Stimulated activated CD8-positive, alpha-beta memory T cell treated with anti-CD3 and anti-CD28 coated beads, Interleukin-7, amount 100 ng/mL, for 48 hours (primary cell): ENCODE measurements around the gene NME1.
"Not testable (repeated sequence)": the region's sequence is repeated elsewhere in the genome, so short reads cannot be mapped to it uniquely, and the experiment has no call there.

ENCODE experiments used
- DNase-seq, 2 donors: peaks; one replicate each; pipeline ENCODE4 v3.0.0-alpha.2; 2020; ENCODE audit warnings: low read depth in 1 of 2; ENCODE audit errors: extremely low read depth in 1 of 2

Gene NME1

DNA sequence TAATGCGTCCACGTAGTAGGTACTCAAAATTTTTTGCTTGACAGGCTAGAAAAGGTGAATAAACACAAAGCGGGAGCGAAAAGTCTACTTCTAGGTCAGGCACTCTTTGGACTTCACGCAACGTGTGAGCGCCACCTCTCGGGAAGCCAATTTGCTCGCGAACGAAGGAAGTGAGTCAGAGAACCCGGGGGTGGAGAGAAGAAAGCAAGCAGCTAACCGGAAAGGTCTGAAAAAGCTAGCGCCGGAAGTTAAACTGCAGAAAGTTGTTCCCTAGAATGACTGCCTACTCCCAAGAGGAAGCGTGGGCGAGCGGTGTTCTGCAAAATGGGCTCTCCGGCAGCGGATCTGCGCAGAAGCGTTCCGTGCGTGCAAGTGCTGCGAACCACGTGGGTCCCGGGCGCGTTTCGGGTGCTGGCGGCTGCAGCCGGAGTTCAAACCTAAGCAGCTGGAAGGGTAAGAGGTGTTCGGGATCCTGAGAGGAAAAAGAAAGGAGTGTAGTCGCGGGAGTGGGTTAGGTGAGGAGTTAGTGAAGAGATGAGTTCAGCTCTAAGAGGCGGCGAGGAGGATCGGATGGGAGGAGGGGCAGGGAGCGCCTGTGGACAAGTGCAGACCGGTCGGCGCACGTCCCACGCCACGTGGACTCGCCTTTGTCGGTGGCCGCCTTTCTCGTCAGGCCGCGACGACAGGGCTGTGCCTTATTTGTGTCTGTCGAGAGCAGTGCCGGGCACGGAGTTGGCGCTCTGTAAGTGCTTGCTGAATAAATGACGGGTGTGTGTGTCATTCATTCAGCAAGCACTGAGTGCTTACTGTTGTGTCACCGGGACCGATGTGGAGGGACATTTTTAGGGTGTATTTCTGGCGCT lies at the start of gene NME1:
Gene NME1 (plus strand): TSS at position 350 of the 863 bp plus-strand sequence. CDS start 2,096 bp downstream, outside the sequence.
- DNase-seq = peak; percentile 95

DNA sequence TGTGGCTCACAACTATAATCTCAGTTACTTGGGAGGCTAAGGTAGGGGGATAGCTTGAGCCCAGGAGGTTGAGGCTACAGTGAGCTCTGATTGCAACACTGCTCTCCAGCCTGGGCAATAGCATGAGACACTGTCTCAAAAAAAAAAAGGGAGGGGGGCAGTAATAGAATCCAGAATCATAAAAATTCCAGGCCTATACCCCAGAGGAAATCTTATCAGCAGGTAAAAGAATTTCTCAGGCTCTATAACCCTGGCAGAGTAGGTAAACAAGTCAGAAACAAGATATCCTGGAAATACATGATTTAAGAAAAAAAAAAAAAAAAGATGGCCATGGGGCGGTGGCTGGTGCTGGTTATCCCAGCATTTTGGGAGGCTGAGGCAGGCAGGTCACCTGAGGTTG lies 45.6 kb upstream of the NME1 start:
- no peak for DNase-seq

DNA sequence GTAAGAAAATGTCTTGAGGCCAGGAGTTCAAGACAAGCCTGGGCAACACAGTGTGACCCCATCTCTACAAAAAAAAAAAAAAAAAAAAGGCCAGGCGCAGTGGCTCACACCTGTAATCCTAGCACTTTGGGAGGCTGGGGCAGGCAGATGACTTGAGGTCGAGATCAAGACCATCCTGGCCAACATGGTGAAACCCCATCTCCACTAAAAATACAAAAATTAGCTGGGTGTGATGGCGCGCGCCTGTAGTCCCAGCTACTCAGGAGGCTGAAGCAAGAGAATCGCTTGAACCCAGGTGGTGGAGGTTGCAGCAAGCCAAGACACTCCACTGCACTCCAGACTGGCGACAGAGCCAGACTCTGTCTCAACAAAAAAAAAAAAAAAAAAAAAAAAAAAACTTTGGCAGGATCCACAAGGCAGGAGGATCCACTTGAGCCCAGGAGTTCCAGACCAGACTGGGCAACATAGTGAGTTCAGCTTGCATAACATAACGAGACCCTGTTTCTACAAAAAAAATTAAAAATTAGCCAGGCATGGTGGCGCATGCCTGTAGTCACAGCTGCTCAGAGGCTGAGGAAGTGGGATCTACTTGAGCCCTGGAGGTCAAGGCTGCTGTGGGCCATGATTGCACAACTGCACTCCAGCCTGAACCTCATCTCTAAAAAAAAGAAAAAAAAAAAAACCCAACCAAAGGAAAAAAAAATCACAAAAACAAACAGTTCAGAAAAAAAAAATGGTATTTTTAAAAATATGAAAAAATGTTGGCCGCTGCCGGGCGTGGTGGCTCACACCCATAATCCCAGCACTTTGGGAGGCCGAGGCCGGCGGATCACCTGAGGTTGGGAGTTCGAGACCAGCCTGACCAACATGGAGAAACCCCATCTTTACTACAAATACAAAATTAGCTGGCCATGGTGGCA lies 40.8 kb upstream of the NME1 start:
- DNase-seq = not testable (repeated sequence)

DNA sequence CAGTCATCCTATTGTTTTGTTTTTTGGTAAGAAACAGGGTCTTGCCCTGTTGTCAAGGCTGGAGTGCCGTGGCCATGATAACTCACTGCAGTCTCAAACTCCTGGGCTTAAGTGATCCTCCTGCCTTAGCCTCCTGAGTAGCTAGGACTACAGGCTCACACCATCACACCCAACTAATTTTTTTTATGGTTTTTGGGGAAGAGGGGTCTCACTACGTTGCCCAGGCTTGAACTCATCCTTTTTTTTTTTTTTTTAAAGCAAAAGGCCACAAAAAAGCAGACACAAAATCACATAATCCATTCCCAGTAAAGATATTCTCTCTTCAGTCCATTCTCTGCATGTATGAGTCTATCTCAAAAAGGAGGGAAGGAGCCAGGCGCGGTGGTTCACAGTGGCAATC lies 38.2 kb upstream of the NME1 start:
- DNase-seq = no peak

DNA sequence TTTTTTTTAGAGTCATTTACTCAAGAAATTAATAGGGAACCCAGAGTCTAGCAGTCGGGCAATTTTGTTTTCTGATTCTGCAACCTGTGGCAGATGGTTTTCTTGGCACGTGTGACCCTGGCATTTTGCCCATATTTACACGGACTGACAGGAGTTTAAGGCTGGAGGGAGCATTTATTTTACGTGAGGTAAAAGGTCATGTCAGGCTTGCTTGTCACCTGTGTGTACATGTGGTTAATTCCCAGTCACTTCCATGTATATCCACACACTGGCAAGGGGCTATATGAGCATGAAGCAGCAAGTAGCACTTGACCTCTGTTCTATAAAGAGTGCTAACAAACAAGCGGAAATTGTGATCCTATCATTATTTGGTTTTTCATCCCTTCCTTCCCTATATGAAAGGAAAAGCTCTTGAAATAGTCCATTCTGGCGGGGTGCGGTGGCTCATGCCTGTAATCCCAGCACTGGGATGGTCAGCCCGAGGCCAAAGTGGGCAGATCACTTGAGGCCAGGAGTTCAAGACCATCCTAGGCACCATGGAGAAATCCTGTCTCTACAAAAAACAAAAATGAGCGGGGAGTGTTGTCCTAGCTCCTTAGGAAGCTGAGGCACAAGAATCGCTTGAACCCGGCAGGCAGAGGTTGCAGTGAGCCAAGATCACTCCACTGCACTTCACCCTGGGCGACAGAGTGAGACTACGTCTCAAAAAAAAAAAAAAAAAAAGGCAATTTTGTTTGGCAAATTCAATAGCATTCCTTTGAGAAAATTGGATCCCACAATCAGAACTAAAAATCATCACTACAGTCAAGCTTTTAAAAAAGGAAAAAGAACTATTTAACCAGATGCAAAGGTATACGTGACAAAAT lies 34.8 kb upstream of the NME1 start:
- no peak for DNase-seq

DNA sequence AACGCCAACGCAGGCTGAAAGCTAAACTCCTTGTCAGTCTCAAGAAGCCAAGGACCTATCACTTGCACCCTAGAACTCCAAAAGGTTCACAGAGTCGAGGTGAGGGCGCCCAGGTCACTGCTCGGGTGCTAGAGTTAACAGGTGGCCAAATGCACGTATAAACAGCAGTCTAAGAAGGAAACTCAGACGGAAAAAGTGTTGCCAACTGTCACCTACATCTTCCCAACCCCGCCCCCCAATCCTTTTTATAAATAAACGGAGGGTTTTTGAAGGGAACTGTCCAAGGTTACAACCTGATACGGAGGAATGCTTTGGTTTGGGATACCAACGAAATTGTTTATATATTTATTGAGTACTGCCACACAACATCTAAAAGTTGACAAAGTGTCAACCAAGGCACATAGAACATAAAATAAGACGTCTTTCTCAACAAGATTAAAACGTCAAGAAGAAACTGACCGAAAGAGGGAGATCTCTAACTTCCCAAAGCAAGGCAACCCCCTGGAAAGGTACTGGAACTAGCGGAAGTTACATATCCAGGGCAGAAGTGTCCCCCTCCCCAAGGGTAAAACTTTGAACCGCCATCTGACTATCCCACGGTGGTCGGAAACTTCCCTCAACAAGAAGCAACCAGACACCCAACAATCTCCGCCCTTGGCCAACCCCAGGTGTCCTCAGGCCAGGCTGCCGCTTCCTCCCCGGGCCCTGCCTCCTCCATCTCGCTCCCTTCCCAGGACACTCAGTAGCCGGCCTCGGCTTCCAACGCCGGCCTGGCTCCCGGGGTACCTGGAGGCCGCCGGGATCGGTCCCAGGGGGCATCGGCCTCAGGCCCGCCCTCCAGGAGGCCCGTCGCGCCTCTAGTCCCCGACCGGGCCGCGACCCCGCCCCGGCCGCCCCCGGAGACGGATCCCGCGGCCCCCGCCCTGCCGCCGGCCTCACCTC lies 33.7 kb upstream of the NME1 start:
- DNase-seq = peak; percentile 15 to 16

DNA sequence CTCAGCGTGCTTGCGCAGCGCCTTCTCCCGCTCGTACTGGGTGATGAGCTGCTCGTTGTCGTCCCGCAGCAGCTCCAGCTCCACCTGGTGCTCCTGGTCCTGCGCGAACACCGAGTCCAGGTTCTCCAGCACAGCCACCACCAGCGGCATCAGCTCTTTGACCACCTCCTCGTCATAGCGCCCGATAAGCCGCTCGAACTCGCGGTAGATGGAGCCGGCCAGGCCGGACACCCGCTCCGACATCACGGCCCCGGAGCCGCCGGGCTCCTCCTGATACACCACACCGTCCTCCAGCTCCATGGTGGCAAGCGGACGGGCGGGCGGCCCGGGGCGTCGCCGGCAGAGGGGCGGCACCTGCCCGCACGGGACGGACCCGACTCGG lies 33.0 kb upstream of the NME1 start:
- DNase-seq = peak in 1 of 2 donors; percentile 22

DNA sequence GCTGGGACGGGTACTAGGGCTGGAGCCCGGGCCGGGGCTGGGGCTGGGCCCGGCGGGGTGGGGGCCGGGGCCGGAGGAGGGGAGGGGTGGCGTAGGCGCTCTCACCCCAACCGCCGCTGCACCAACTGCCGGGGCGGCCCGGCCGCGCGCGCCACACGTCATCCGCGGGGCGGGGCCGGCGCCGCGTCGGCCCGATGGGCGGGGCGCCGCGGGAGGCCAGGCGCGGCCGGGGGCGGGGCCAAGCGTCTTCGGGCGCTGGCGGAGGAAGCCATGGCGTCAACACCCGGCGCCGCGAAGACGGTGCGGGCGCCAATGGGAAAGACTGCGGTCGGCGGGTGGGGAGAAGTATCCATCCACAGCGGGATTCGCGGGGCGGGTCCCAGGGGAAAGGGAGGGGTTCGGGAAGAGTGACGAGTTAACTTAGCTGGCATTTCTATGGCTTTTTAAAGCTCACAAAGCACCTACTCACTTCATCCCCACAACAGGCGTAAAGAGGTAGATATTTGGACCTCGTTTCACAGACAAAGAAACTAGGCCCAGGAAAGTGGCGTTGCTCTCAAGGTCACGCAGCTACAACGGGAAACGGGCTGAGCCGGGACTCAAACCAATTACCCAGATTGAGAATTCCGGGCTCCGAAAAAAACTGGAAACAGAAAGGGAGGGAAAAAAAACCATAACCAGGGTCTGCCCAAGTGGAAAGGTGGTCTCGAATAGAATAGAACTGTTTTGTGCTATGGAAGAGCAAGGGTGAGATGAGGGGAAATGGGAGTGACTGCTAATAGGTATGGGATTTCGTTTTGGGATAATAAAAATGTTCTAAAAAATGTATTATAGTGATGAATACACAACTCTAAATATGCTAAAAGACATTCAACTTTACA lies 32.4 kb upstream of the NME1 start, which contains the start of gene SPAG9:
Gene SPAG9 (minus strand): TSS at position 130 of the 881 bp plus-strand sequence. CDS start 212 bp downstream, outside the sequence.
- DNase-seq = peak; percentile 83 to 88

DNA sequence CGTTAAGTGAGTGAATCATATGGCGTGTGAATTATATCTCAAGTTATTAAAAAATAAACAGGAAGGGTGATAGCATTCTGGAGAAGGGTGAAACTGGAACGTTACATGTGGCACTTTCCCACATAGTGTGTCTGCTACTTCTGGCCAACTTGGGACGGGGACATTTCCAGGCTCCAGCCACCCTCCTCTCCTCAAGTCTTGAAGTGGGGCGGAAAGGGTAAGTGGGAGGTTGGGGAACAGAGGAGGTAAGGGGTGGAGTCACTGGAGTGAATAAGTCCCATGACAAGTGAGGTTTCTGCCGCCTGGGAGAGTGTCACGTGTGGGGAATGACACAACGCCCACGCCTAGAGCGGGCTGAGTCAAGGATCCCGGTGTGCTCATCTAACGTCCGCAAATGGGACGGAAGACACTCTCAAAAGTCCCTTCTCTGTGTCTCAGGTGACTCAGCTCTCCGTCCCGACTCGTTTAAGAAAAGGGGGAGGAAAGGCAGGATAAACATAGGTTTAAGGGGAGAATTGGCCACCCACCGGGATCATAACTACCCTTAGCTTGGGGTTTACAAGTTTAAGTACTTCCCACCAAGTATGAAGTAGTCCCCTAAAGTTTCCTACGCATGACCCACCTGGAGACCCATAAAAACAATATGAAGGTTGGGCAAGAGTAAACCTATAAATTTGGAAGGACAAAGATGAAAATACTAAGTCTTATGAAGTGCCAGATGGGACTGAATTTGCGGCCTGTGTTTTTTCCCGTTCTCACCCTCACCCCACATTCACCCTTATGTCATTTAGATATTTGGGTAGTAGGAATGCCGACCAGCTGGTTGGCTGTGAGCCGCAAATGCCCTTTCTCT lies 31.5 kb upstream of the NME1 start:
- DNase-seq = peak; percentile 75 to 92

DNA sequence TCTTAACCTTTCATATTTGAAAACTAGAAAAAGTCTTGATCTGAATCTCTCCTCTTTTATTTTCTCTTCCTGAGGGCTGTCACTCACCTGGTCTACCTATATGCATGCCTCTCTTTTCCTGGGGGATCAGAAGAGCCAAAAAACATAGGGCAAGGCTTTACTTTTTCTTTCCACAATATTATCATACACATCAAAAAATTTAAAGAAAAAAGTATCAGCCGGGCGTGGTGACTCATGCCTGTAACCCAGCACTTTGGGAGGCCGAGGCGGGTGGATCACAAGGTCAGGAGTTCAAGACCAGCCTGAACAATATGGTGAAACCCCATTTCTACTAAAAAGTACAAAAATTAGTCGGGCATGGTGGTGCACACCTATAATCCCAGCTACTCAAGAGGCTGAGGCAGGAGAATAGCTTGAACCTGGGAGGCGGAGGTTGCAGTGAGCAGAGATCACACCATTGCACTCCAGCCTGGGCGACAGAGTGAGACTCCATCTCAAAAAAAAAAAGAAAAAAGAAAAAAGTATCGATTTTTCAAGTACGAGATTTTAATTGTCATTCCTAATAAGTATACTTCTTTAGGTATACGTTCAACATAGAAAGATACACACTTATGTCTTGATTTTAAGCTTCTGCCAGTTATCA lies 30.8 kb upstream of the NME1 start:
- DNase-seq = not testable (repeated sequence)

DNA sequence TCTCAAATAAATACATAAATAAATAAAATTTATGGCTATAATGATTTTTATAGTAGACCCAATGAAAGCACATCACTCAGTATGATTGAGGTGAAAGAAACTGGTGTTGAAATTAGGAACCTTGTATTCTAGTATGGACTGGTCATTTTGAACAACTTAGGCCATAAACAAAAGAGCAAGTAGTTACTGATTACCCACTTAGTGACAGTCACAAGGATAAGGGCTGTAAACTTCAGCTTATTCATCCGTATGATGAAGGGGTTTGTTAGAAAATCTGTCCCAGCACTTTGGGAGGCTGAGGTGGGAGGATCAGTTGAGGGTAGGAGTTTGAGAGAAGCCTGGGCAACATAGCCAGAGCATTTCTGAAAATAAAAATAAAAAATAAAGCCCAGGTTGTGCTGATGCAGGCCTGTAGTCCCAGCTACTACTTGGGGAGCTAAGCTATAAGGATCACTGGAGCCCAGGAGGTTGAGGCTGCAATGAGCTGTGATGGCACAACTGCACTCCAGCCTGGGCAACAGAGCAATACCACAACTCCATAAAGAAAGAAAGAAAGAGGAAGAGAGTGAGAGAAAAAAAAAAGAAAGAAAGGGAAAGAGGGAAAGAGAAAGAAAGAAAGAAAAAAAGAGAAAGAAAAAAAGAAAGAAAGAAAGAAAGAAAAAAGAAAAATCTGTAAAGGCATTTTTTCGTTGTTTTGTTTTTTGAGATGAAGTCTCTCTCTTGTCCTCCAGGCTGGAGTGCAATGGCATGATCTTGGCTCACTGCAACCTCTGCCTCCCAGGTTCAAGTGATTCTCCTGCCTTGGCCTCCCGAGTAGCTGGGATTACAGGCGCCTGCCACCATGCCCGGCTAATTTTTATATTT lies 28.5 kb upstream of the NME1 start:
- DNase-seq = no peak

DNA sequence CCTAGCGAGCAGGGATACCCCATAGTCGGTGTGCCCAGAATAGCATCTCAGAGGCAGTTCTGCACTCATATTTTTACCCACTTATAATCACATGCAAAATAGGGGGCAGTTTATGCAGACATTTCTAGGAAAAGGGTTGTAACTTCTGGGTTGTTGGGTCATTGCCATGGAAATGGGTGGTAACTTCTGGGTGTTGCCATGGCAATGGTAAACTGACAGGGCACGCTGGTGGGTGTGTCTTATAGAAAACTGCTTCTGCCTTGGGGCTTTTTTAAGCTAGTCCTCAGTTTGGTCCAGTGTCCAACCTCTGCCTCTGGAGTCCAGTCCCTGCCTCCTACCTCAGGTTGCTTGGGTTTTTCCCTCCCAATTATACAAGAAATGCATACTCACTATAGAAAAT lies 25.3 kb upstream of the NME1 start:
- no peak for DNase-seq

DNA sequence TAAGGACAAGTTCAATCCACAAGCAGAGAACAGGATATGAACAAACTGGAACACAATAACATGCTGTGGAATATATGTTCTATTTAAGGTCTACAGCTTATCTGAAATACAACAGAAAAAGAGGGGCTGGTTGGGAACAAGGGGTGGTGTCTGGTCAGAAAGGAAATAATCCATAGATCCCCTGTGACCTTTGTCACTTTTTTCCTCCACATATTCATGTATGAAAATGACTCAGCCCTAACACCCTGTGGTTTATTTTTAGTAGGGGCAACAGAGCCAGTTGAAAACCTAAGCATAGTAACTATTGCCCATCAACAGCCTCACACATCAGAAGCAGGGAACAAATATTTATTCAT lies 20.4 kb upstream of the NME1 start:
- no peak for DNase-seq

DNA sequence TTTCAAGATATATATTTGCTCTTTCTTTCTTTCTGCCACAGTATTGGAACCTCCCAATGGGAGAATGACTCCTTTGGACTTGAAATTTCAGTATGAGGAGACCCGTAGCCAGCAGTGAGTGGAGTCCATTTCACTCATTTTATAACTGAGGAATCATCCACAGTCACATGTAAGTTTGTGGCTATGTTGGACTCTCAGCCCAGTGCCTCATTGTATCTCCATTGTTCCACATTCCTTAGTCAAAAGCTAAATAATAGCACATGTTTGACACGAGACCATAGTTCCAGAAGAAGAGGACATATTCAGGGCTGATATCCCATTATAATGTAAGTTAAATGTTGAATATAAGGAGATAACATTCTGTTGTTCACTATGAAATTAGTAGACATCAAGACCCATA lies 20.0 kb upstream of the NME1 start:
- no peak for DNase-seq

DNA sequence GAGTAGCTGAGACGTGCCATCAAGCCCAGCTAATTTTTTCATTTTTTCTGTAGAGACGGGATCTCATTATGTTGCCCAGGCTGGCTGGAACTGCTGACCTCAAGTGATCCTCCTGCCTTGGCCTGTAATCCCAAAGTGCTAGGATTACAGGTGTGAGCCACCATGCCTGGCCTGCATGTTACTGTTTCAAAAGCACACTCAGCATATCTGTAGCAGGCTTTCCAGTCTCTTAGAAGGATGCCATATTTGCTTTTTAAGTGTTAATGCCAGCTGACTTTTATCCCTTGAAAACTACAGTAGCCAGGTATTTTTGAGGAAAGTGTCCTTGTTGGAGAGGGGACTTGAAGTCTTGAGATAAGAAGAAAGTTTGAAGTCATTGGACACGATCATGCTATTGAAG lies 17.4 kb upstream of the NME1 start:
- DNase-seq = no peak

DNA sequence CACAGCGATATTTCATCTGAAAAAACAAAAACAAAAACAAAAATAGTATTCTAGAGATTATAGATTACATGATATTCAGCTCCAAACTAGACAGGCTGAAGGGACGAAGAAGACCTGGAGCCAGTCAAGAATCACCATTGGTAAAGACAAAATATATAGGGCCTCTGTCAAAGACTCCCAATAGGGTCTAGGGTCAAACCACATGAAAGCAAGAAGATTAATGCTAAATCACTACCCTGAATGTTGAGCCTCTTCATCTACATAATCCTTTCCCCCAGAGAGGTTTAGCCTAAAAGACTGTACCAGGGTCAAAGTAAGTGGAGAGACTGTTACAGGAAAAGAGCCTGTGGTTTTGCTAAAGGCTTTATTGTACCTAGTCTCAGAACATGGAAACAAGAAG lies 10.8 kb upstream of the NME1 start:
- DNase-seq = no peak
